WTC11 (cell line): ENCODE measurements around the gene NUAK1. TPM values are rescaled to one million over a fixed set of nuclear protein-coding genes. Genes with fewer than 3 reads are reported as not detected.
"Not testable (repeated sequence)": the region's sequence is repeated elsewhere in the genome, so short reads cannot be mapped to it uniquely, and the experiment has no call there.

Source experiments
- ATAC-seq: fragments of 200-7000 bp; cut with Tn5 transposase; 2 replicates; pipeline ENCODE4 v1.10.0; 2021; ENCODE audit warnings: mild to moderate bottlenecking, moderate library complexity
- CTCF ChIA-PET: fragments of 300-600 bp; sonication (Branson Sonifier 250); formaldehyde crosslinking; loops from one replicate; lab custom pipeline; 2021; ENCODE audit warnings: antibody characterized with exemption; lab: Charles Lee
- POLR2A ChIA-PET: fragments of 350-600 bp; sonication (Branson Sonifier 250); formaldehyde crosslinking; loops from one replicate; lab custom pipeline; 2021; ENCODE audit warnings: antibody characterized with exemption; lab: Charles Lee
- DNase-seq: peaks from one replicate; pipeline ENCODE4 v3.0.0; 2021; ENCODE audit warnings: low spot score
- H3K27ac Mint-ChIP-seq: 2 replicates; pipeline ENCODE4 v1.8.0; 2021; ENCODE audit warnings: mixed read lengths
- H3K27me3 Mint-ChIP-seq: 2 replicates; pipeline ENCODE4 v1.8.0; 2021; ENCODE audit warnings: low read depth, mild to moderate bottlenecking, moderate library complexity, mixed read lengths
- H3K36me3 Mint-ChIP-seq: 2 replicates; pipeline ENCODE4 v1.8.0; 2021; ENCODE audit warnings: mixed read lengths
- H3K4me1 Mint-ChIP-seq: 2 replicates; pipeline ENCODE4 v1.8.0; 2022; ENCODE audit warnings: mixed read lengths
- H3K4me3 Mint-ChIP-seq: 2 replicates; pipeline ENCODE4 v1.8.0; 2021; ENCODE audit warnings: mild to moderate bottlenecking, moderate library complexity, mixed read lengths
- H3K9me3 Mint-ChIP-seq: 2 replicates; pipeline ENCODE4 v1.8.0; 2021; ENCODE audit warnings: mixed read lengths
- CDX4 ChIP-seq: fragments of 250-450 bp; sonication (Bioruptor Pico); IDR thresholded peaks from 2 replicates; pipeline ENCODE4 v1.9.0; 2021; ENCODE audit warnings: moderate library complexity, mild to moderate bottlenecking, inconsistent platforms, borderline replicate concordance
- CREM ChIP-seq: sonication (generic); formaldehyde crosslinking; IDR thresholded peaks from 2 replicates; pipeline ENCODE4 v1.8.1; 2022; ENCODE audit warnings: mild to moderate bottlenecking, missing genetic modification reagents, moderate library complexity
- ERG ChIP-seq: fragments of 250-450 bp; sonication (Bioruptor Pico); IDR thresholded peaks from 2 replicates; pipeline ENCODE4 v1.8.0; 2021; ENCODE audit warnings: mild to moderate bottlenecking
- FOXK1 ChIP-seq: sonication (generic); formaldehyde crosslinking; IDR thresholded peaks from 2 replicates; pipeline ENCODE4 v1.8.0; 2022; ENCODE audit warnings: mild to moderate bottlenecking, moderate library complexity, missing genetic modification reagents
- NR1H2 ChIP-seq: sonication (generic); formaldehyde crosslinking; IDR thresholded peaks from 2 replicates; pipeline ENCODE4 v1.9.0; 2021; ENCODE audit warnings: mild to moderate bottlenecking, moderate library complexity, missing genetic modification reagents
- SMAD3 ChIP-seq: sonication (generic); formaldehyde crosslinking; IDR thresholded peaks from 2 replicates; pipeline ENCODE4 v1.8.0; 2022; ENCODE audit warnings: missing genetic modification reagents, mild to moderate bottlenecking, borderline replicate concordance
- SOX15 ChIP-seq: fragments of 250-450 bp; sonication (Bioruptor Pico); IDR thresholded peaks from 2 replicates; pipeline ENCODE4 v1.9.0; 2021; ENCODE audit warnings: mild to moderate bottlenecking
- ZNF121 ChIP-seq: sonication (generic); formaldehyde crosslinking; IDR thresholded peaks from 2 replicates; pipeline ENCODE4 v1.8.0; 2023; ENCODE audit warnings: missing genetic modification reagents
- ZNF232 ChIP-seq: sonication (generic); formaldehyde crosslinking; IDR thresholded peaks from 2 replicates; pipeline ENCODE4 v1.8.0; 2022; ENCODE audit warnings: mild to moderate bottlenecking, missing genetic modification reagents
- total RNA-seq: library from RNA; stranded (reverse); gene quantifications from 3 replicates; pipeline ENCODE4 v1.2.3, GENCODE V29; 2021
- TF ChIP-seq, protein P1 (sequence below): sonication (generic); formaldehyde crosslinking; conservative IDR thresholded peaks from 2 replicates; pipeline ENCODE4 v1.8.1; 2023; ENCODE audit warnings: mild to moderate bottlenecking, low read depth, missing genetic modification reagents, moderate library complexity
- TF ChIP-seq, protein P2 (sequence below): sonication (generic); formaldehyde crosslinking; IDR thresholded peaks from 2 replicates; pipeline ENCODE4 v1.8.1; 2022; ENCODE audit warnings: missing genetic modification reagents, borderline replicate concordance
- TF ChIP-seq, protein P3 (sequence below): sonication (generic); formaldehyde crosslinking; conservative IDR thresholded peaks from 2 replicates; pipeline ENCODE4 v1.8.1; 2022; ENCODE audit warnings: mild to moderate bottlenecking, missing genetic modification reagents
- TF ChIP-seq, protein P4 (sequence below): fragments of 250-450 bp; sonication (Bioruptor Pico); IDR thresholded peaks from 2 replicates; pipeline ENCODE4 v1.9.0; 2021; ENCODE audit warnings: mild to moderate bottlenecking, borderline replicate concordance

Gene NUAK1
- total RNA-seq, 1 experiment from 2014 or later: 15.9 TPM

DNA sequence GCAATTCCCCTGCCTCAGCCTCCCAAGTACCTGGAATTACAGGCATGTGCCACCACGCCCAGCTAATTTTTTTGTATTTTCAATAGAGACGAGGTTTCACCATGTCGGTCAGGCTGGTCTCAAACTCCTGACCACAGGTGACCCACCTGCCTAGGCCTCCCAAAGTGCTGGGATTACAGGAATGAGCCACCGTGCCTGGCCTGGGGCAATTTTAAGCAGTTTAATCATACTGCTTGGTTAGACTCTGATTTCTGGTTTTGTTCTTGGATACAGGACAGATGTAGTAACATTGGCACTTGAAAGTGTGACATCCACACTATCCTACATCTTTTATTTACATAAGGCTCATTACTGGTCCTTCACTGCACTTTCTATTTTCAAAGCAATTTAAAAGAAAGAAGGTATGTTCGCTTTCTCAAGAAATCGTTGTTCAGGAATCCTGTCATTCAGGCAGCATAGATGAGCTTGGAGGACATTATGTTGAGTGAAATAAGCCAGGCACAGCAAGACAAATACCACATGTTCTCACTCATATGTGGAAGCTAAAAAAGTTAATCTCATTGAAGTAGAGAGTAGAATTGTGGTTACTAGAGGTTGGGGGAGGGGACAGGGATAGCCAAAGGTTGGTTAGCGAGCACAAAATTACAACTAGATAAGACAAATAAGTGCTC is 4.0 kb upstream of the NUAK1 start (continued):
- TF ChIP-seq, protein P1, sequence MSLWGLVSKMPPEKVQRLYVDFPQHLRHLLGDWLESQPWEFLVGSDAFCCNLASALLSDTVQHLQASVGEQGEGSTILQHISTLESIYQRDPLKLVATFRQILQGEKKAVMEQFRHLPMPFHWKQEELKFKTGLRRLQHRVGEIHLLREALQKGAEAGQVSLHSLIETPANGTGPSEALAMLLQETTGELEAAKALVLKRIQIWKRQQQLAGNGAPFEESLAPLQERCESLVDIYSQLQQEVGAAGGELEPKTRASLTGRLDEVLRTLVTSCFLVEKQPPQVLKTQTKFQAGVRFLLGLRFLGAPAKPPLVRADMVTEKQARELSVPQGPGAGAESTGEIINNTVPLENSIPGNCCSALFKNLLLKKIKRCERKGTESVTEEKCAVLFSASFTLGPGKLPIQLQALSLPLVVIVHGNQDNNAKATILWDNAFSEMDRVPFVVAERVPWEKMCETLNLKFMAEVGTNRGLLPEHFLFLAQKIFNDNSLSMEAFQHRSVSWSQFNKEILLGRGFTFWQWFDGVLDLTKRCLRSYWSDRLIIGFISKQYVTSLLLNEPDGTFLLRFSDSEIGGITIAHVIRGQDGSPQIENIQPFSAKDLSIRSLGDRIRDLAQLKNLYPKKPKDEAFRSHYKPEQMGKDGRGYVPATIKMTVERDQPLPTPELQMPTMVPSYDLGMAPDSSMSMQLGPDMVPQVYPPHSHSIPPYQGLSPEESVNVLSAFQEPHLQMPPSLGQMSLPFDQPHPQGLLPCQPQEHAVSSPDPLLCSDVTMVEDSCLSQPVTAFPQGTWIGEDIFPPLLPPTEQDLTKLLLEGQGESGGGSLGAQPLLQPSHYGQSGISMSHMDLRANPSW: no peak
- TF ChIP-seq, protein P2, sequence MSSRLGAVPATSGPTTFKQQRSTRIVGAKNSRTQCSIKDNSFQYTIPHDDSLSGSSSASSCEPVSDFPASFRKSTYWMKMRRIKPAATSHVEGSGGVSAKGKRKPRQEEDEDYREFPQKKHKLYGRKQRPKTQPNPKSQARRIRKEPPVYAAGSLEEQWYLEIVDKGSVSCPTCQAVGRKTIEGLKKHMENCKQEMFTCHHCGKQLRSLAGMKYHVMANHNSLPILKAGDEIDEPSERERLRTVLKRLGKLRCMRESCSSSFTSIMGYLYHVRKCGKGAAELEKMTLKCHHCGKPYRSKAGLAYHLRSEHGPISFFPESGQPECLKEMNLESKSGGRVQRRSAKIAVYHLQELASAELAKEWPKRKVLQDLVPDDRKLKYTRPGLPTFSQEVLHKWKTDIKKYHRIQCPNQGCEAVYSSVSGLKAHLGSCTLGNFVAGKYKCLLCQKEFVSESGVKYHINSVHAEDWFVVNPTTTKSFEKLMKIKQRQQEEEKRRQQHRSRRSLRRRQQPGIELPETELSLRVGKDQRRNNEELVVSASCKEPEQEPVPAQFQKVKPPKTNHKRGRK (CRISPR knock-in tag): no peak
- no peak for TF ChIP-seq SOX15 (CRISPR knock-in tag)
- no peak for TF ChIP-seq CDX4 (CRISPR knock-in tag)
- TF ChIP-seq FOXK1 (CRISPR knock-in tag): no peak
- no peak for TF ChIP-seq ZNF121 (CRISPR knock-in tag)

GRCh38 chr12:106141920-106142319 is 3.2 kb upstream of the NUAK1 start:
- H3K36me3 Mint-ChIP-seq, ATAC-seq, DNase-seq, H3K9me3 Mint-ChIP-seq, H3K27me3 Mint-ChIP-seq: not testable (repeated sequence)
- Mint-ChIP-seq H3K27ac (peak overlapping the region; percentile 92), H3K4me3 (0 out of 2 replicates have a peak overlapping the region, but pooled peaks have one; percentile 13), H3K4me1 (peaks cover 62% of the 10 kb centered on the region)
- ChIA-PET POLR2A (interaction anchor here (1.9 kb wide), 1 partner anchor 8 kb away, joined by 6 read pairs; no protein-coding TSS in a partner anchor), CTCF (interaction anchor here (0.6 to 1.5 kb wide), 3 partner anchors 82 to 721 kb away, joined by 3 to 6 read pairs (median 5); no protein-coding TSS in a partner anchor)

GRCh38 chr12:106141452-106141851 is 2.7 kb upstream of the NUAK1 start:
- peak overlapping the region; percentile 39; the same call in 1 of the 2 replicates for H3K4me3 Mint-ChIP-seq
- H3K27ac Mint-ChIP-seq: peak overlapping the region; percentile 92
- H3K4me1 Mint-ChIP-seq: peaks cover 67% of the 10 kb centered on the region
- peaks cover 7% of the 10 kb centered on the region for H3K27me3 Mint-ChIP-seq
- ChIA-PET POLR2A (interaction anchor here (0.6 kb wide), 1 partner anchor 772 kb away, joined by 3 read pairs; no protein-coding TSS in a partner anchor), CTCF (interaction anchor here (0.6 to 1.5 kb wide), 3 partner anchors 83 to 721 kb away, joined by 3 to 6 read pairs (median 5); no protein-coding TSS in a partner anchor)
- no peaks in the 10 kb centered on the region for H3K9me3 Mint-ChIP-seq
- DNase-seq (no peak), ATAC-seq (no peak)
- no peak for TF ChIP-seq ZNF232 (CRISPR knock-in tag)
- TF ChIP-seq SMAD3 (CRISPR knock-in tag): no peak
- no peak for TF ChIP-seq NR1H2 (CRISPR knock-in tag)
- TF ChIP-seq, protein P2 (CRISPR knock-in tag): no peak
- no peak for TF ChIP-seq ERG (CRISPR knock-in tag)
- no peak for TF ChIP-seq CREM (CRISPR knock-in tag)
- TF ChIP-seq, protein P3, sequence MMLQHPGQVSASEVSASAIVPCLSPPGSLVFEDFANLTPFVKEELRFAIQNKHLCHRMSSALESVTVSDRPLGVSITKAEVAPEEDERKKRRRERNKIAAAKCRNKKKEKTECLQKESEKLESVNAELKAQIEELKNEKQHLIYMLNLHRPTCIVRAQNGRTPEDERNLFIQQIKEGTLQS (CRISPR knock-in tag): no peak
- TF ChIP-seq, protein P4, sequence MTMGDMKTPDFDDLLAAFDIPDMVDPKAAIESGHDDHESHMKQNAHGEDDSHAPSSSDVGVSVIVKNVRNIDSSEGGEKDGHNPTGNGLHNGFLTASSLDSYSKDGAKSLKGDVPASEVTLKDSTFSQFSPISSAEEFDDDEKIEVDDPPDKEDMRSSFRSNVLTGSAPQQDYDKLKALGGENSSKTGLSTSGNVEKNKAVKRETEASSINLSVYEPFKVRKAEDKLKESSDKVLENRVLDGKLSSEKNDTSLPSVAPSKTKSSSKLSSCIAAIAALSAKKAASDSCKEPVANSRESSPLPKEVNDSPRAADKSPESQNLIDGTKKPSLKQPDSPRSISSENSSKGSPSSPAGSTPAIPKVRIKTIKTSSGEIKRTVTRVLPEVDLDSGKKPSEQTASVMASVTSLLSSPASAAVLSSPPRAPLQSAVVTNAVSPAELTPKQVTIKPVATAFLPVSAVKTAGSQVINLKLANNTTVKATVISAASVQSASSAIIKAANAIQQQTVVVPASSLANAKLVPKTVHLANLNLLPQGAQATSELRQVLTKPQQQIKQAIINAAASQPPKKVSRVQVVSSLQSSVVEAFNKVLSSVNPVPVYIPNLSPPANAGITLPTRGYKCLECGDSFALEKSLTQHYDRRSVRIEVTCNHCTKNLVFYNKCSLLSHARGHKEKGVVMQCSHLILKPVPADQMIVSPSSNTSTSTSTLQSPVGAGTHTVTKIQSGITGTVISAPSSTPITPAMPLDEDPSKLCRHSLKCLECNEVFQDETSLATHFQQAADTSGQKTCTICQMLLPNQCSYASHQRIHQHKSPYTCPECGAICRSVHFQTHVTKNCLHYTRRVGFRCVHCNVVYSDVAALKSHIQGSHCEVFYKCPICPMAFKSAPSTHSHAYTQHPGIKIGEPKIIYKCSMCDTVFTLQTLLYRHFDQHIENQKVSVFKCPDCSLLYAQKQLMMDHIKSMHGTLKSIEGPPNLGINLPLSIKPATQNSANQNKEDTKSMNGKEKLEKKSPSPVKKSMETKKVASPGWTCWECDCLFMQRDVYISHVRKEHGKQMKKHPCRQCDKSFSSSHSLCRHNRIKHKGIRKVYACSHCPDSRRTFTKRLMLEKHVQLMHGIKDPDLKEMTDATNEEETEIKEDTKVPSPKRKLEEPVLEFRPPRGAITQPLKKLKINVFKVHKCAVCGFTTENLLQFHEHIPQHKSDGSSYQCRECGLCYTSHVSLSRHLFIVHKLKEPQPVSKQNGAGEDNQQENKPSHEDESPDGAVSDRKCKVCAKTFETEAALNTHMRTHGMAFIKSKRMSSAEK (CRISPR knock-in tag): no peak
- no peaks in the 10 kb centered on the region; the same call in 1 of the 2 replicates for H3K36me3 Mint-ChIP-seq
